Measurements from ENCODE around the gene EPG5.

The EPG5 gene

GRCh38 chr18:45926085-45926484 lies 41.0 kb downstream of the EPG5 start:
- H3K4me1 ChIP-seq (ENCODE audit: control insufficient read depth in 2 of 2, insufficient read depth in 2 of 2, low read length in 2 of 2), result no peaks in the 10 kb centered on the region
- H3K27me3 ChIP-seq (ENCODE audit: control insufficient read depth in 2 of 2, insufficient read depth in 2 of 2, low read length in 2 of 2), result no peaks in the 10 kb centered on the region
- H3K36me3 ChIP-seq (ENCODE audit: control insufficient read depth in 2 of 2, insufficient read depth in 2 of 2, low read length in 2 of 2), result peaks cover 38 to 62% of the 10 kb centered on the region in 2 donors
- no peak overlapping the region for H3K9ac ChIP-seq (ENCODE audit: low read depth in 1 of 2, low read length in 2 of 2)
- no peak overlapping the region for H3K27ac ChIP-seq (ENCODE audit: low read depth in 2 of 2, low read length in 2 of 2)
- no peak overlapping the region for H3K4me3 ChIP-seq (ENCODE audit: low read length in 2 of 2)
- H3K9me3 ChIP-seq (ENCODE audit: control insufficient read depth in 2 of 2, low read length in 2 of 2), result no peaks in the 10 kb centered on the region

- H3K27me3 ChIP-seq (ENCODE audit: control insufficient read depth in 2 of 2, insufficient read depth in 2 of 2, low read length in 2 of 2), result no peaks in the 10 kb centered on the region
- H3K9me3 ChIP-seq (ENCODE audit: control insufficient read depth in 2 of 2, low read length in 2 of 2), result no peaks in the 10 kb centered on the region
- peaks cover 39 to 47% of the 10 kb centered on the region in 2 donors for H3K36me3 ChIP-seq (ENCODE audit: control insufficient read depth in 2 of 2, insufficient read depth in 2 of 2, low read length in 2 of 2)
- H3K9ac ChIP-seq (ENCODE audit: low read depth in 1 of 2, low read length in 2 of 2), result no peak overlapping the region
- H3K4me1 ChIP-seq (ENCODE audit: control insufficient read depth in 2 of 2, insufficient read depth in 2 of 2, low read length in 2 of 2), result no peaks in the 10 kb centered on the region
- no peak overlapping the region for H3K4me3 ChIP-seq (ENCODE audit: low read length in 2 of 2)
- H3K27ac ChIP-seq (ENCODE audit: low read depth in 2 of 2, low read length in 2 of 2), result no peak overlapping the region
Observed at GRCh38 chr18:45923138-45923537, 44.0 kb downstream of the EPG5 start.

- H3K9ac ChIP-seq (ENCODE audit: low read depth in 1 of 2, low read length in 2 of 2), result no peak overlapping the region
- no peaks in the 10 kb centered on the region for H3K27me3 ChIP-seq (ENCODE audit: control insufficient read depth in 2 of 2, insufficient read depth in 2 of 2, low read length in 2 of 2)
- no peak overlapping the region for H3K27ac ChIP-seq (ENCODE audit: low read depth in 2 of 2, low read length in 2 of 2)
- H3K9me3 ChIP-seq (ENCODE audit: control insufficient read depth in 2 of 2, low read length in 2 of 2), result no peaks in the 10 kb centered on the region
- no peak overlapping the region for H3K4me3 ChIP-seq (ENCODE audit: low read length in 2 of 2)
- H3K4me1 ChIP-seq (ENCODE audit: control insufficient read depth in 2 of 2, insufficient read depth in 2 of 2, low read length in 2 of 2), result no peaks in the 10 kb centered on the region
- H3K36me3 ChIP-seq (ENCODE audit: control insufficient read depth in 2 of 2, insufficient read depth in 2 of 2, low read length in 2 of 2), result peaks cover 59 to 60% of the 10 kb centered on the region in 2 donors
Observed at GRCh38 chr18:45920367-45920766, 46.8 kb downstream of the EPG5 start.

- Histone ChIP-seq H3K27ac (ENCODE audit: low read depth in 2 of 2, low read length in 2 of 2) (no peak overlapping the region), H3K27me3 (ENCODE audit: control insufficient read depth in 2 of 2, insufficient read depth in 2 of 2, low read length in 2 of 2) (no peaks in the 10 kb centered on the region), H3K9ac (ENCODE audit: low read depth in 1 of 2, low read length in 2 of 2) (no peak overlapping the region), H3K4me1 (ENCODE audit: control insufficient read depth in 2 of 2, insufficient read depth in 2 of 2, low read length in 2 of 2) (no peaks in the 10 kb centered on the region), H3K9me3 (ENCODE audit: control insufficient read depth in 2 of 2, low read length in 2 of 2) (no peaks in the 10 kb centered on the region), H3K4me3 (ENCODE audit: low read length in 2 of 2) (no peak overlapping the region), H3K36me3 (ENCODE audit: control insufficient read depth in 2 of 2, insufficient read depth in 2 of 2, low read length in 2 of 2) (peaks cover 54 to 55% of the 10 kb centered on the region in 2 donors)
Observed at GRCh38 chr18:45916302-45916701, 50.8 kb downstream of the EPG5 start.

- Histone ChIP-seq H3K27ac (ENCODE audit: low read depth in 2 of 2, low read length in 2 of 2) (no peak overlapping the region), H3K4me3 (ENCODE audit: low read length in 2 of 2) (no peak overlapping the region), H3K9ac (ENCODE audit: low read depth in 1 of 2, low read length in 2 of 2) (no peak overlapping the region), H3K36me3 (ENCODE audit: control insufficient read depth in 2 of 2, insufficient read depth in 2 of 2, low read length in 2 of 2) (peaks cover 52 to 62% of the 10 kb centered on the region in 2 donors), H3K4me1 (ENCODE audit: control insufficient read depth in 2 of 2, insufficient read depth in 2 of 2, low read length in 2 of 2) (no peaks in the 10 kb centered on the region), H3K9me3 (ENCODE audit: control insufficient read depth in 2 of 2, low read length in 2 of 2) (no peaks in the 10 kb centered on the region), H3K27me3 (ENCODE audit: control insufficient read depth in 2 of 2, insufficient read depth in 2 of 2, low read length in 2 of 2) (no peaks in the 10 kb centered on the region)
Observed at GRCh38 chr18:45913276-45913675, 53.9 kb downstream of the EPG5 start.

- no peaks in the 10 kb centered on the region for H3K9me3 ChIP-seq (ENCODE audit: control insufficient read depth in 2 of 2, low read length in 2 of 2)
- H3K36me3 ChIP-seq (ENCODE audit: control insufficient read depth in 2 of 2, insufficient read depth in 2 of 2, low read length in 2 of 2), result peaks cover 41 to 50% of the 10 kb centered on the region in 2 donors
- H3K4me3 ChIP-seq (ENCODE audit: low read length in 2 of 2), result no peak overlapping the region
Observed at GRCh38 chr18:45910405-45911023, 56.6 kb downstream of the EPG5 start.

GRCh38 chr18:45901654-45902210 lies 65.4 kb downstream of the EPG5 start:
- Histone ChIP-seq H3K4me1 (ENCODE audit: control insufficient read depth in 2 of 2, insufficient read depth in 2 of 2, low read length in 2 of 2) (no peaks in the 10 kb centered on the region), H3K9me3 (ENCODE audit: control insufficient read depth in 2 of 2, low read length in 2 of 2) (no peaks in the 10 kb centered on the region), H3K27ac (ENCODE audit: low read depth in 2 of 2, low read length in 2 of 2) (no peak overlapping the region), H3K4me3 (ENCODE audit: low read length in 2 of 2) (no peak overlapping the region), H3K36me3 (ENCODE audit: control insufficient read depth in 2 of 2, insufficient read depth in 2 of 2, low read length in 2 of 2) (peaks cover 55 to 56% of the 10 kb centered on the region in 2 donors), H3K9ac (ENCODE audit: low read depth in 1 of 2, low read length in 2 of 2) (no peak overlapping the region), H3K27me3 (ENCODE audit: control insufficient read depth in 2 of 2, insufficient read depth in 2 of 2, low read length in 2 of 2) (no peaks in the 10 kb centered on the region)

More at GRCh38 chr18:45910405-45911023, 56.6 kb downstream of the EPG5 start:
- no peak overlapping the region for H3K27ac ChIP-seq (ENCODE audit: low read depth in 2 of 2, low read length in 2 of 2)
- H3K4me1 ChIP-seq (ENCODE audit: control insufficient read depth in 2 of 2, insufficient read depth in 2 of 2, low read length in 2 of 2), result no peaks in the 10 kb centered on the region
- no peak overlapping the region for H3K9ac ChIP-seq (ENCODE audit: low read depth in 1 of 2, low read length in 2 of 2)
- no peaks in the 10 kb centered on the region for H3K27me3 ChIP-seq (ENCODE audit: control insufficient read depth in 2 of 2, insufficient read depth in 2 of 2, low read length in 2 of 2)

GRCh38 chr18:45900623-45901022 lies 66.5 kb downstream of the EPG5 start:
- H3K9ac ChIP-seq (ENCODE audit: low read depth in 1 of 2, low read length in 2 of 2), result no peak overlapping the region
- no peak overlapping the region for H3K4me3 ChIP-seq (ENCODE audit: low read length in 2 of 2)
- no peak overlapping the region for H3K27ac ChIP-seq (ENCODE audit: low read depth in 2 of 2, low read length in 2 of 2)
- peaks cover 50 to 57% of the 10 kb centered on the region in 2 donors for H3K36me3 ChIP-seq (ENCODE audit: control insufficient read depth in 2 of 2, insufficient read depth in 2 of 2, low read length in 2 of 2)
- no peaks in the 10 kb centered on the region for H3K9me3 ChIP-seq (ENCODE audit: control insufficient read depth in 2 of 2, low read length in 2 of 2)
- no peaks in the 10 kb centered on the region for H3K4me1 ChIP-seq (ENCODE audit: control insufficient read depth in 2 of 2, insufficient read depth in 2 of 2, low read length in 2 of 2)
- no peaks in the 10 kb centered on the region for H3K27me3 ChIP-seq (ENCODE audit: control insufficient read depth in 2 of 2, insufficient read depth in 2 of 2, low read length in 2 of 2)

- no peak overlapping the region for H3K27ac ChIP-seq (ENCODE audit: low read depth in 2 of 2, low read length in 2 of 2)
- H3K4me1 ChIP-seq (ENCODE audit: control insufficient read depth in 2 of 2, insufficient read depth in 2 of 2, low read length in 2 of 2), result no peaks in the 10 kb centered on the region
- no peaks in the 10 kb centered on the region for H3K9me3 ChIP-seq (ENCODE audit: control insufficient read depth in 2 of 2, low read length in 2 of 2)
- H3K4me3 ChIP-seq (ENCODE audit: low read length in 2 of 2), result no peak overlapping the region
- H3K36me3 ChIP-seq (ENCODE audit: control insufficient read depth in 2 of 2, insufficient read depth in 2 of 2, low read length in 2 of 2), result peaks cover 34 to 41% of the 10 kb centered on the region in 2 donors
- no peak overlapping the region for H3K9ac ChIP-seq (ENCODE audit: low read depth in 1 of 2, low read length in 2 of 2)
- H3K27me3 ChIP-seq (ENCODE audit: control insufficient read depth in 2 of 2, insufficient read depth in 2 of 2, low read length in 2 of 2), result no peaks in the 10 kb centered on the region
Observed at GRCh38 chr18:45896991-45897390, 70.1 kb downstream of the EPG5 start.

GRCh38 chr18:45896452-45896851 lies 70.7 kb downstream of the EPG5 start:
- Histone ChIP-seq H3K9me3 (ENCODE audit: control insufficient read depth in 2 of 2, low read length in 2 of 2) (no peaks in the 10 kb centered on the region), H3K4me1 (ENCODE audit: control insufficient read depth in 2 of 2, insufficient read depth in 2 of 2, low read length in 2 of 2) (no peaks in the 10 kb centered on the region), H3K9ac (ENCODE audit: low read depth in 1 of 2, low read length in 2 of 2) (no peak overlapping the region), H3K4me3 (ENCODE audit: low read length in 2 of 2) (no peak overlapping the region), H3K27ac (ENCODE audit: low read depth in 2 of 2, low read length in 2 of 2) (no peak overlapping the region), H3K36me3 (ENCODE audit: control insufficient read depth in 2 of 2, insufficient read depth in 2 of 2, low read length in 2 of 2) (peaks cover 30 to 36% of the 10 kb centered on the region in 2 donors), H3K27me3 (ENCODE audit: control insufficient read depth in 2 of 2, insufficient read depth in 2 of 2, low read length in 2 of 2) (no peaks in the 10 kb centered on the region)

Measured in mucosa of rectum (tissue), 2 donors.